HUES48 (cell line): Measurements from ENCODE around the gene SERPINA5.

ENCODE experiments used
- H3K27ac ChIP-seq: one replicate; pipeline ENCODE4 v1.7.0; 2013; ENCODE audit warnings: low read depth, low read length, inconsistent platforms
- H3K27me3 ChIP-seq: 2 replicates; pipeline ENCODE4 v1.6.1; 2013; ENCODE audit warnings: mild to moderate bottlenecking, low read length; ENCODE audit not compliant: control insufficient read depth, insufficient read depth
- H3K36me3 ChIP-seq: 2 replicates; pipeline ENCODE4 v1.6.1; 2013; ENCODE audit warnings: low read length; ENCODE audit not compliant: control insufficient read depth, insufficient read depth
- H3K4me1 ChIP-seq: 2 replicates; pipeline ENCODE4 v1.6.1; 2013; ENCODE audit warnings: mild to moderate bottlenecking, low read length; ENCODE audit not compliant: control insufficient read depth, insufficient read depth
- H3K4me3 ChIP-seq: 2 replicates; pipeline ENCODE4 v1.5.1; 2013; ENCODE audit warnings: mild to moderate bottlenecking, low read depth, low read length
- H3K9ac ChIP-seq: 2 replicates; pipeline ENCODE4 v1.6.1; 2013; ENCODE audit warnings: mild to moderate bottlenecking, low read depth, low read length, moderate library complexity
- H3K9me3 ChIP-seq: 2 replicates; pipeline ENCODE4 v1.6.1; 2013; ENCODE audit warnings: low read length; ENCODE audit not compliant: control insufficient read depth, insufficient read depth

SERPINA5 gene

GRCh38 chr14:94557327-94557726 lies 23.9 kb upstream of the SERPINA5 start:
- Histone ChIP-seq H3K27ac (no peak overlapping the region), H3K4me1 (no peaks in the 10 kb centered on the region), H3K9ac (no peak overlapping the region), H3K36me3 (no peaks in the 10 kb centered on the region), H3K9me3 (no peaks in the 10 kb centered on the region), H3K27me3 (no peaks in the 10 kb centered on the region), H3K4me3 (no peak overlapping the region)

GRCh38 chr14:94558842-94559241 lies 22.4 kb upstream of the SERPINA5 start:
- Histone ChIP-seq H3K9ac (no peak overlapping the region), H3K4me3 (no peak overlapping the region), H3K9me3 (no peaks in the 10 kb centered on the region), H3K27me3 (no peaks in the 10 kb centered on the region), H3K36me3 (no peaks in the 10 kb centered on the region), H3K27ac (no peak overlapping the region), H3K4me1 (no peaks in the 10 kb centered on the region)

- Histone ChIP-seq H3K4me1 (no peaks in the 10 kb centered on the region), H3K4me3 (no peak overlapping the region), H3K9ac (no peak overlapping the region), H3K27me3 (no peaks in the 10 kb centered on the region), H3K9me3 (no peaks in the 10 kb centered on the region), H3K36me3 (no peaks in the 10 kb centered on the region), H3K27ac (no peak overlapping the region)
Observed at GRCh38 chr14:94559638-94560290, 21.5 kb upstream of the SERPINA5 start.

GRCh38 chr14:94560291-94560665 lies 20.9 kb upstream of the SERPINA5 start:
- H3K9ac ChIP-seq, result no peak overlapping the region
- H3K36me3 ChIP-seq, result no peaks in the 10 kb centered on the region
- no peaks in the 10 kb centered on the region for H3K9me3 ChIP-seq
- no peaks in the 10 kb centered on the region for H3K4me1 ChIP-seq
- no peak overlapping the region for H3K4me3 ChIP-seq
- no peaks in the 10 kb centered on the region for H3K27me3 ChIP-seq
- H3K27ac ChIP-seq, result no peak overlapping the region

GRCh38 chr14:94560751-94561655 lies 20.2 kb upstream of the SERPINA5 start, which contains the start of gene SERPINA4:
Gene SERPINA4, plus strand, starts transcription at chr14:94561442. Its CDS starts 2,041 bp downstream, at chr14:94563483.
- no peaks in the 10 kb centered on the region for H3K9me3 ChIP-seq
- H3K4me3 ChIP-seq, result no peak within 1 kb of the TSS
- no peak within 1 kb of the TSS for H3K27ac ChIP-seq
- no peak within 1 kb of the TSS for H3K9ac ChIP-seq
- no peaks in the 10 kb centered on the region for H3K4me1 ChIP-seq
- H3K27me3 ChIP-seq, result no peaks in the 10 kb centered on the region
- H3K36me3 ChIP-seq, result no peaks in the 10 kb centered on the region

GRCh38 chr14:94561656-94562010 lies 19.6 kb upstream of the SERPINA5 start:
- no peak overlapping the region for H3K27ac ChIP-seq
- H3K36me3 ChIP-seq, result no peaks in the 10 kb centered on the region
- no peak overlapping the region for H3K9ac ChIP-seq

GRCh38 chr14:94562022-94562421 lies 19.2 kb upstream of the SERPINA5 start:
- H3K9me3 ChIP-seq, result no peaks in the 10 kb centered on the region
- H3K36me3 ChIP-seq, result no peaks in the 10 kb centered on the region
- no peak overlapping the region for H3K9ac ChIP-seq
- H3K4me1 ChIP-seq, result no peaks in the 10 kb centered on the region
- no peak overlapping the region for H3K4me3 ChIP-seq
- no peak overlapping the region for H3K27ac ChIP-seq
- H3K27me3 ChIP-seq, result no peaks in the 10 kb centered on the region

More at GRCh38 chr14:94561656-94562010, 19.6 kb upstream of the SERPINA5 start:
- Histone ChIP-seq H3K4me3 (no peak overlapping the region), H3K9me3 (no peaks in the 10 kb centered on the region), H3K4me1 (no peaks in the 10 kb centered on the region), H3K27me3 (no peaks in the 10 kb centered on the region)

GRCh38 chr14:94562941-94563883 lies 18.0 kb upstream of the SERPINA5 start:
- H3K4me1 ChIP-seq, result no peaks in the 10 kb centered on the region
- no peak overlapping the region for H3K9ac ChIP-seq
- no peak overlapping the region for H3K4me3 ChIP-seq
- no peaks in the 10 kb centered on the region for H3K9me3 ChIP-seq
- H3K27ac ChIP-seq, result no peak overlapping the region
- no peaks in the 10 kb centered on the region for H3K36me3 ChIP-seq
- H3K27me3 ChIP-seq, result no peaks in the 10 kb centered on the region

GRCh38 chr14:94564381-94564780 lies 16.8 kb upstream of the SERPINA5 start:
- Histone ChIP-seq H3K4me3 (no peak overlapping the region), H3K4me1 (no peaks in the 10 kb centered on the region), H3K9ac (no peak overlapping the region), H3K27ac (no peak overlapping the region), H3K27me3 (no peaks in the 10 kb centered on the region), H3K9me3 (no peaks in the 10 kb centered on the region), H3K36me3 (no peaks in the 10 kb centered on the region)

- no peaks in the 10 kb centered on the region for H3K27me3 ChIP-seq
- H3K36me3 ChIP-seq, result no peaks in the 10 kb centered on the region
- no peak overlapping the region for H3K27ac ChIP-seq
- no peaks in the 10 kb centered on the region for H3K9me3 ChIP-seq
- no peaks in the 10 kb centered on the region for H3K4me1 ChIP-seq
- H3K4me3 ChIP-seq, result no peak overlapping the region
- H3K9ac ChIP-seq, result no peak overlapping the region
Observed at GRCh38 chr14:94568186-94568585, 13.0 kb upstream of the SERPINA5 start.
